K562 (cell line): ENCODE results near the gene SLC5A11. TPM values are rescaled to one million over a fixed set of nuclear protein-coding genes. Genes with fewer than 3 reads are reported as not detected.

Source experiments
- CBFA2T2 ChIP-seq: fragments of 450-650 bp; conservative IDR thresholded peaks from 2 replicates; pipeline ENCODE4 v1.6.1; 2017; ENCODE audit warnings: mild to moderate bottlenecking
- E2F3 ChIP-seq: fragments of 250-450 bp; sonication (Bioruptor Pico); IDR thresholded peaks from 2 replicates; pipeline ENCODE4 v1.4.0; 2020; ENCODE audit warnings: mild to moderate bottlenecking
- HDAC8 ChIP-seq: fragments of 450-650 bp; IDR thresholded peaks from 2 replicates; pipeline ENCODE4 v1.6.1; 2016; ENCODE audit warnings: mild to moderate bottlenecking, missing genetic modification characterization, moderate library complexity, missing compliant biosample characterization
- ILF3 ChIP-seq: fragments of 450-650 bp; IDR thresholded peaks from 2 replicates; pipeline ENCODE4 v1.6.1; 2018; ENCODE audit warnings: antibody characterized with exemption, mild to moderate bottlenecking, moderate library complexity, borderline replicate concordance
- JUNB ChIP-seq: fragments of 450-650 bp; formaldehyde crosslinking; conservative IDR thresholded peaks from 2 replicates; pipeline ENCODE4 v1.4.0; 2020; ENCODE audit warnings: mild to moderate bottlenecking
- KLF1 ChIP-seq: fragments of 450-650 bp; IDR thresholded peaks from 2 replicates; pipeline ENCODE4 v1.6.1; 2016; ENCODE audit warnings: missing genetic modification characterization, missing compliant biosample characterization
- MIER1 ChIP-seq: fragments of 450-650 bp; IDR thresholded peaks from 2 replicates; pipeline ENCODE4 v1.6.1; 2016; ENCODE audit warnings: antibody characterized with exemption, mild to moderate bottlenecking, low read depth
- MTA2 ChIP-seq: fragments of 450-650 bp; IDR thresholded peaks from 2 replicates; pipeline ENCODE4 v1.6.1; 2016; ENCODE audit warnings: low read depth
- POLR3G ChIP-seq: IDR thresholded peaks from 2 replicates; pipeline ENCODE4 v1.6.1; 2011; ENCODE audit not compliant: insufficient read length, insufficient replicate concordance; ENCODE audit errors: extremely low read depth
- PTRF ChIP-seq: fragments of 450-650 bp; IDR thresholded peaks from 2 replicates; pipeline ENCODE4 v1.6.1; 2016; ENCODE audit warnings: mild to moderate bottlenecking, missing genetic modification characterization, missing compliant biosample characterization
- SRSF9 ChIP-seq: fragments of 200-400 bp; formaldehyde crosslinking; IDR thresholded peaks from 2 replicates; pipeline ENCODE4 v1.6.1; 2017; ENCODE audit warnings: low read depth, low read length, borderline replicate concordance
- TAF7 ChIP-seq: fragments of 450-650 bp; IDR thresholded peaks from 2 replicates; pipeline ENCODE4 v1.6.1; 2016; ENCODE audit warnings: missing genetic modification characterization, missing compliant biosample characterization
- TBL1XR1 ChIP-seq, 2 experiments: IDR thresholded peaks; 2 replicates each; pipeline ENCODE4 v1.6.1; 2012; ENCODE audit warnings: improper control_type of control experiment in 2 of 2, low read length in 2 of 2, mild to moderate bottlenecking in 1 of 2
- TGIF2 ChIP-seq: sonication (generic); formaldehyde crosslinking; IDR thresholded peaks from 2 replicates; pipeline ENCODE4 v1.8.1; 2022; ENCODE audit warnings: mild to moderate bottlenecking, missing genetic modification reagents, moderate library complexity
- XRCC4 ChIP-seq: IDR thresholded peaks from one replicate; pipeline ENCODE4 v1.6.1; 2011; ENCODE audit not compliant: insufficient read depth, insufficient read length; ENCODE audit errors: extremely low read depth
- ZBED1 ChIP-seq: IDR thresholded peaks from 2 replicates; pipeline ENCODE4 v1.6.1; 2014
- ZBTB1 ChIP-seq: sonication (generic); formaldehyde crosslinking; IDR thresholded peaks from 2 replicates; pipeline ENCODE4 v1.8.1; 2023; ENCODE audit warnings: missing genetic modification reagents, low read depth, mild to moderate bottlenecking, borderline replicate concordance
- ZNF146 ChIP-seq: IDR thresholded peaks from one replicate; pipeline ENCODE4 v1.6.1; 2018; ENCODE audit warnings: missing compliant biosample characterization; ENCODE audit not compliant: unreplicated experiment
- ZNF197 ChIP-seq: fragments of 200-800 bp; sonication (Bioruptor generic); IDR thresholded peaks from 2 replicates; pipeline ENCODE4 v1.6.1; 2016; ENCODE audit warnings: low read depth, missing genetic modification characterization, missing compliant biosample characterization
- ZNF212 ChIP-seq: fragments of 450-650 bp; formaldehyde crosslinking; IDR thresholded peaks from 2 replicates; pipeline ENCODE4 v1.4.0; 2020; ENCODE audit warnings: mild to moderate bottlenecking
- ZNF311 ChIP-seq: fragments of 250-450 bp; sonication (Bioruptor Pico); IDR thresholded peaks from 2 replicates; pipeline ENCODE4 v1.4.0; 2020; ENCODE audit warnings: mild to moderate bottlenecking, moderate library complexity
- polyA plus RNA-seq, 8 experiments: library from polyadenylated mRNA; depleted of rRNA in 4 of 8; stranded (reverse) in 5 of 8; unstranded in 3 of 8; fragments of >200 nt; fragmentation: Nextera tagmentation in 2 of 8; fragmentation: Illumina TruSeq in 1 of 8; extraction: Ambion mirVana in 2 of 8; extraction: Trizol in 1 of 8; gene quantifications; 2 replicates each; pipeline versions ENCODE4 v1.2.1 to v1.2.3, GENCODE V29; 2011 to 2014; ENCODE audit warnings: inconsistent platforms in 1 of 8, missing spikeins in 1 of 8
- total RNA-seq, 7 experiments: library from RNA; depleted of rRNA in 6 of 7; stranded (reverse); fragments of >200 nt in 6 of 7; fragmentation: Illumina TruSeq in 2 of 7; extraction: Trizol in 2 of 7; gene quantifications; 2 replicates each; pipeline versions ENCODE4 v1.2.1 to v1.2.3, GENCODE V29; 2011 to 2021; ENCODE audit warnings: low replicate concordance in 1 of 7
- TF ChIP-seq, protein P1 (sequence below): fragments of 450-650 bp; formaldehyde crosslinking; IDR thresholded peaks from 2 replicates; pipeline ENCODE4 v1.4.0; 2020; ENCODE audit warnings: mild to moderate bottlenecking, moderate library complexity
- TF ChIP-seq, protein P2 (sequence below): fragments of 450-650 bp; formaldehyde crosslinking; IDR thresholded peaks from 2 replicates; pipeline ENCODE4 v1.4.0; 2020; ENCODE audit warnings: mild to moderate bottlenecking
- TF ChIP-seq, protein P3 (sequence below): fragments of 250-450 bp; sonication (Bioruptor Pico); IDR thresholded peaks from 2 replicates; pipeline ENCODE4 v1.5.0; 2020; ENCODE audit warnings: mild to moderate bottlenecking
- TF ChIP-seq, protein P4 (sequence below): sonication (generic); formaldehyde crosslinking; IDR thresholded peaks from 2 replicates; pipeline ENCODE4 v1.8.1; 2023; ENCODE audit warnings: mild to moderate bottlenecking, missing genetic modification reagents

The SLC5A11 gene
- total and polyA plus RNA-seq, 9 of the 15 experiments (the other 6 are each of a cell fraction or from before 2014, with no cell fraction given), result 0.04 to 0.25 (median 0.11) TPM; not detected in 3

DNA sequence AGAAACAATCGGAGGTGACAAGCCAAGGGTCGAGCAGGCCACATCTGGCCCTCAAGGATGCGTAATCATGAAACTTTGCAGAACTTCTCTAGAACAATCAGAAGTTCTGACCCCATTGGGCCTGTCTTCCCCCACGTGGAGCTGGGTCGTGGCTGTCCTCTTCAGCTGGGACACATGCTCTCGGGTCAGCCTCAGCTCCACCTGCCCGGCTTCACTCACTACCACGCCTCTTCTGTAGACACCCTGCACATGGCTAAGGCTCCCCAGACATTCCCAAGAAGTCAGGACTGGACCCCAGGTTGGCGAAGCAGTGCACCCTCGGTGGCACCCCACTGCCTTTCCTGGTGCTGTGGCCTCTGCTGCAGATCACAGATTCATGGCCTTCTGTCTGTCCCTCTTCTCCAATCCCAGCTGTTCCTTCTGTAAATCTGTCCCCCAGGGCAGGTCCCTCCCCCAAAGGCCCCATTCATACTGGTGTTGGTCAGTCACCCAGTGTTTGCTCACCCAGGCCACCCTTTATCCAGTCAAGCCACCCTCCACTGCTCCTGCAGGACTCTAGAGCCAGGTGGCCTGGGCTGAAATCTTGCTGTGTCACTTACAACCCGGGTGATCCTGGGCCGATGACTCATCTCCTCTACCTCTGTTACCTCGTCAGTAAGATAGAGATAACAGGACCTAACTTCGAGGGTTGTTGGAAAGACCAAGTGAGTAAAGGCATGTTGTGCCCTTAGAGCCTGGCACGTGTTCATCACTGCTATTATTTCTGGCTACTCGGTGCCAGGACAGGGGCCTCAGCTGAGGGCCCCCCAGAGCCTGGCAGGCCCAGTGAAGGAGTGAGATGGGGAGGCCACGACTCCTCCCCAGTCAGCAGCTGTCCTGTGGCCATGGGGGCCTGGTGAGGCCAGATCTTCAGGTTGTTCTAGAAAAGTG lies 1.4 kb upstream of the SLC5A11 start (continued):
- TF ChIP-seq ILF3 (no peak), ZBED1 (no peak), ZNF212 (CRISPR knock-in tag) (no peak), HDAC8 (tag) (no peak), ZNF197 (CRISPR knock-in tag) (no peak), TBL1XR1 (IDR thresholded peaks at IDR 0.05; ENCODE audit: low read length in 2 of 2) (peak; percentile 17 to 49; a peak in 1 of 4 replicates), XRCC4 (no peak), MIER1 (no peak; the same call in 1 of the 2 replicates), POLR3G (no peak), ZNF146 (CRISPR knock-in tag) (no peak), MTA2 (peak; percentile 47), TAF7 (tag) (no peak), JUNB (CRISPR knock-in tag) (peak; percentile 61; the same call in 1 of the 2 replicates), ZNF311 (CRISPR knock-in tag) (no peak), KLF1 (no peak), TGIF2 (no peak), CBFA2T2 (peak; percentile 94), PTRF (tag) (no peak), ZBTB1 (CRISPR knock-in tag) (no peak), SRSF9 (no peak), E2F3 (no peak)
- TF ChIP-seq, protein P1, sequence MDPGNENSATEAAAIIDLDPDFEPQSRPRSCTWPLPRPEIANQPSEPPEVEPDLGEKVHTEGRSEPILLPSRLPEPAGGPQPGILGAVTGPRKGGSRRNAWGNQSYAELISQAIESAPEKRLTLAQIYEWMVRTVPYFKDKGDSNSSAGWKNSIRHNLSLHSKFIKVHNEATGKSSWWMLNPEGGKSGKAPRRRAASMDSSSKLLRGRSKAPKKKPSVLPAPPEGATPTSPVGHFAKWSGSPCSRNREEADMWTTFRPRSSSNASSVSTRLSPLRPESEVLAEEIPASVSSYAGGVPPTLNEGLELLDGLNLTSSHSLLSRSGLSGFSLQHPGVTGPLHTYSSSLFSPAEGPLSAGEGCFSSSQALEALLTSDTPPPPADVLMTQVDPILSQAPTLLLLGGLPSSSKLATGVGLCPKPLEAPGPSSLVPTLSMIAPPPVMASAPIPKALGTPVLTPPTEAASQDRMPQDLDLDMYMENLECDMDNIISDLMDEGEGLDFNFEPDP (CRISPR knock-in tag), result no peak
- TF ChIP-seq, protein P2, sequence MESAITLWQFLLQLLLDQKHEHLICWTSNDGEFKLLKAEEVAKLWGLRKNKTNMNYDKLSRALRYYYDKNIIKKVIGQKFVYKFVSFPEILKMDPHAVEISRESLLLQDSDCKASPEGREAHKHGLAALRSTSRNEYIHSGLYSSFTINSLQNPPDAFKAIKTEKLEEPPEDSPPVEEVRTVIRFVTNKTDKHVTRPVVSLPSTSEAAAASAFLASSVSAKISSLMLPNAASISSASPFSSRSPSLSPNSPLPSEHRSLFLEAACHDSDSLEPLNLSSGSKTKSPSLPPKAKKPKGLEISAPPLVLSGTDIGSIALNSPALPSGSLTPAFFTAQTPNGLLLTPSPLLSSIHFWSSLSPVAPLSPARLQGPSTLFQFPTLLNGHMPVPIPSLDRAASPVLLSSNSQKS (CRISPR knock-in tag), result no peak
- TF ChIP-seq, protein P3, sequence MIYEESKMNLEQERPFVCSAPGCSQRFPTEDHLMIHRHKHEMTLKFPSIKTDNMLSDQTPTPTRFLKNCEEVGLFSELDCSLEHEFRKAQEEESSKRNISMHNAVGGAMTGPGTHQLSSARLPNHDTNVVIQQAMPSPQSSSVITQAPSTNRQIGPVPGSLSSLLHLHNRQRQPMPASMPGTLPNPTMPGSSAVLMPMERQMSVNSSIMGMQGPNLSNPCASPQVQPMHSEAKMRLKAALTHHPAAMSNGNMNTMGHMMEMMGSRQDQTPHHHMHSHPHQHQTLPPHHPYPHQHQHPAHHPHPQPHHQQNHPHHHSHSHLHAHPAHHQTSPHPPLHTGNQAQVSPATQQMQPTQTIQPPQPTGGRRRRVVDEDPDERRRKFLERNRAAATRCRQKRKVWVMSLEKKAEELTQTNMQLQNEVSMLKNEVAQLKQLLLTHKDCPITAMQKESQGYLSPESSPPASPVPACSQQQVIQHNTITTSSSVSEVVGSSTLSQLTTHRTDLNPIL (CRISPR knock-in tag), result no peak
- TF ChIP-seq, protein P4, sequence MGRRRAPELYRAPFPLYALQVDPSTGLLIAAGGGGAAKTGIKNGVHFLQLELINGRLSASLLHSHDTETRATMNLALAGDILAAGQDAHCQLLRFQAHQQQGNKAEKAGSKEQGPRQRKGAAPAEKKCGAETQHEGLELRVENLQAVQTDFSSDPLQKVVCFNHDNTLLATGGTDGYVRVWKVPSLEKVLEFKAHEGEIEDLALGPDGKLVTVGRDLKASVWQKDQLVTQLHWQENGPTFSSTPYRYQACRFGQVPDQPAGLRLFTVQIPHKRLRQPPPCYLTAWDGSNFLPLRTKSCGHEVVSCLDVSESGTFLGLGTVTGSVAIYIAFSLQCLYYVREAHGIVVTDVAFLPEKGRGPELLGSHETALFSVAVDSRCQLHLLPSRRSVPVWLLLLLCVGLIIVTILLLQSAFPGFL (CRISPR knock-in tag), result no peak
